ENCODE results near the gene FSD1L.
"Not testable (repeated sequence)": the region's sequence is repeated elsewhere in the genome, so short reads cannot be mapped to it uniquely, and the experiment has no call there.

FSD1L gene

DNA sequence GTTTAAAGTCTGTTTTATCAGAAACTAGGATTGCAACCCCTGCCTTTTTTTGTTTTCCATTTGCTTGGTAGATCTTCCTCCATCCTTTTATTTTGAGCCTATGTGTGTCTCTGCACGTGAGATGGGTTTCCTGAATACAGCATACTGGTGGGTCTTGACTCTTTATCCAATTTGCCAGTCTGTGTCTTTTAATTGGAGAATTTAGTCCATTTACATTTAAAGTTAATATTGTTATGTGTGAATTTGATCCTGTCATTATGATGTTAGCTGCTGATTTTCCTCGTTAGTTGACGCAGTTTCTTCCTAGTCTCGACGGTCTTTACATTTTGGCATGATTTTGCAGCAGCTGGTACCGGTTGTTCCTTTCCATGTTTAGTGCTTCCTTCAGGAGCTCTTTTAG is 132.1 kb downstream of the FSD1L start:
- not testable (repeated sequence) for DNase-seq

- not testable (repeated sequence) for DNase-seq
These were observed 133.7 kb downstream of the FSD1L start for GRCh38 chr9:105581550-105581949.

- DNase-seq, result no peak
These were observed 145.3 kb downstream of the FSD1L start for GRCh38 chr9:105593145-105593544.

Measured in stimulated activated CD4-positive, alpha-beta T cell treated with anti-CD3 and anti-CD28 coated beads, Interleukin-12 subunit alpha, Interleukin-12 subunit beta, amount 100 ng/mL, for 4 hours (primary cell).